Measurements from ENCODE around the gene UCMA. TPM values are rescaled to one million over a fixed set of nuclear protein-coding genes. Genes with fewer than 3 reads are reported as not detected.

UCMA gene
- total RNA-seq, 1 experiment from 2014 or later, result not detected

DNA sequence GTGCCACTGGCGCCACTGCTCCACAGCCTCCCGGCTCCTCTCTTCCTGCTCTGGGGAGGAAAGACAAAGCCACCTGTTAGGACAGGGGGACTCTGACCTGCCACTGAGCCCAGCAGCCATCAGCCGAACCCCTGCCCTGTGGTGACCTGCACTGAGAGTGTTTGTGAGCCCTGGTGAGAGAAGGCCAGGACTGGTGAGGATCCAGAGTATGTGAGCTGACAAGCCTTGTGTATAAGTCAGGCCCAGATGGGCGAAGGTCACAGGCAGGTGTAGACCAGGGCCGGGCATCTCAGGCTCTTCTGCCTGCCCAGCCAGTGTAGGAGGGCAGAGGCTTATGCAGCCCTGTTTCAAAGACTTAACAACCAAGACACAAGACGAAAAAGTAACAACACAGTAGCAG lies 12.0 kb downstream of the UCMA start:
- RAD21 ChIA-PET (ENCODE audit: low non-redundant PET in 1 of 2, low total read pairs in 2 of 2, uncharacterized antibody in 2 of 2, unreplicated experiment in 2 of 2), result no interaction called here
- intact Hi-C loops (cut with micrococcal nuclease), result loop anchor here (5.0 kb wide), 1 partner anchor 80 kb away; the partner anchor contains the start of gene PHYH
- TF ChIP-seq, protein P1, sequence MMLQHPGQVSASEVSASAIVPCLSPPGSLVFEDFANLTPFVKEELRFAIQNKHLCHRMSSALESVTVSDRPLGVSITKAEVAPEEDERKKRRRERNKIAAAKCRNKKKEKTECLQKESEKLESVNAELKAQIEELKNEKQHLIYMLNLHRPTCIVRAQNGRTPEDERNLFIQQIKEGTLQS (IDR thresholded peaks at IDR 0.05), result no peak
- TF ChIP-seq EGR1 (IDR thresholded peaks at IDR 0.05; ENCODE audit: low read depth), result no peak
- TF ChIP-seq JUND (IDR thresholded peaks at IDR 0.05), result no peak
- TF ChIP-seq CBX3 (IDR thresholded peaks at IDR 0.05; ENCODE audit: low read depth), result no peak
- TF ChIP-seq, protein P2, sequence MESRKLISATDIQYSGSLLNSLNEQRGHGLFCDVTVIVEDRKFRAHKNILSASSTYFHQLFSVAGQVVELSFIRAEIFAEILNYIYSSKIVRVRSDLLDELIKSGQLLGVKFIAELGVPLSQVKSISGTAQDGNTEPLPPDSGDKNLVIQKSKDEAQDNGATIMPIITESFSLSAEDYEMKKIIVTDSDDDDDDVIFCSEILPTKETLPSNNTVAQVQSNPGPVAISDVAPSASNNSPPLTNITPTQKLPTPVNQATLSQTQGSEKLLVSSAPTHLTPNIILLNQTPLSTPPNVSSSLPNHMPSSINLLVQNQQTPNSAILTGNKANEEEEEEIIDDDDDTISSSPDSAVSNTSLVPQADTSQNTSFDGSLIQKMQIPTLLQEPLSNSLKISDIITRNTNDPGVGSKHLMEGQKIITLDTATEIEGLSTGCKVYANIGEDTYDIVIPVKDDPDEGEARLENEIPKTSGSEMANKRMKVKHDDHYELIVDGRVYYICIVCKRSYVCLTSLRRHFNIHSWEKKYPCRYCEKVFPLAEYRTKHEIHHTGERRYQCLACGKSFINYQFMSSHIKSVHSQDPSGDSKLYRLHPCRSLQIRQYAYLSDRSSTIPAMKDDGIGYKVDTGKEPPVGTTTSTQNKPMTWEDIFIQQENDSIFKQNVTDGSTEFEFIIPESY (IDR thresholded peaks at IDR 0.05; ENCODE audit: extremely low read depth, insufficient replicate concordance, low read length), result no peak
- TF ChIP-seq ZNF274 (IDR thresholded peaks at IDR 0.05; ENCODE audit: low read depth, low read length), result no peak
- TF ChIP-seq SP1 (IDR thresholded peaks at IDR 0.05; ENCODE audit: low read depth), result no peak
- no peak for TF ChIP-seq YY1 (IDR thresholded peaks at IDR 0.05; ENCODE audit: extremely low read depth, insufficient replicate concordance, low read depth, low read length)
- TF ChIP-seq CEBPB (IDR thresholded peaks at IDR 0.05; ENCODE audit: low read depth), result no peak
- TF ChIP-seq POLR2A (IDR thresholded peaks at IDR 0.05; ENCODE audit: borderline replicate concordance, extremely low read depth, insufficient read depth, insufficient read length), result no peak
- POLR2A ChIA-PET, result no interaction called here
- Histone ChIP-seq H3K9ac (ENCODE audit: low read length) (no peak overlapping the region), H2AFZ (ENCODE audit: low read depth, low read length, poor library complexity, severe bottlenecking) (no peak overlapping the region), H3K9me2 (ENCODE audit: insufficient read depth) (no peaks in the 10 kb centered on the region), H3K4me3 (replicated peaks in 1 of 2; ENCODE audit: low read depth in 1 of 2, low read length in 2 of 2) (no peak overlapping the region), H3K79me2 (ENCODE audit: insufficient read depth, low read length) (no peaks in the 10 kb centered on the region), H4K20me1 (ENCODE audit: insufficient read depth) (no peaks in the 10 kb centered on the region), H3K27me3 (ENCODE audit: insufficient read depth, low read length) (no peaks in the 10 kb centered on the region), H3K36me3 (ENCODE audit: control insufficient read depth in 1 of 2, insufficient read depth in 2 of 2, low read length in 2 of 2) (no peaks in the 10 kb centered on the region), H3K9me3 (ENCODE audit: control insufficient read depth in 1 of 2, insufficient read depth in 1 of 2, low read depth in 1 of 2, low read length in 2 of 2) (no peaks in the 10 kb centered on the region), H3K4me1 (ENCODE audit: control insufficient read depth in 1 of 2, insufficient read depth in 2 of 2, low read length in 2 of 2) (peaks cover 4 to 11% of the 10 kb centered on the region in 2 experiments; a peak in 3 of 4 replicates), H3K27ac (ENCODE audit: low read depth, low read length) (no peak overlapping the region), H3K4me2 (ENCODE audit: low read length) (no peak overlapping the region)
- no TSS peak for BruUV-seq (replicated peaks)
- DNase-seq (ENCODE audit: low read depth, low spot score) (no peak), ATAC-seq (no peak)
- CTCF ChIA-PET, result no interaction called here

Measured in HCT116 (cell line).